SH-SY5Y (cell line): ENCODE data around the gene PTDSS2.

Experiments
- GATA2 ChIP-seq: IDR thresholded peaks from 2 replicates; pipeline ENCODE4 v1.6.1; 2011; ENCODE audit warnings: mild to moderate bottlenecking, low read depth, low read length
- GATA3 ChIP-seq: IDR thresholded peaks from 2 replicates; pipeline ENCODE4 v1.6.1; 2011; ENCODE audit warnings: low read depth, mild to moderate bottlenecking, low read length, moderate library complexity

DNA sequence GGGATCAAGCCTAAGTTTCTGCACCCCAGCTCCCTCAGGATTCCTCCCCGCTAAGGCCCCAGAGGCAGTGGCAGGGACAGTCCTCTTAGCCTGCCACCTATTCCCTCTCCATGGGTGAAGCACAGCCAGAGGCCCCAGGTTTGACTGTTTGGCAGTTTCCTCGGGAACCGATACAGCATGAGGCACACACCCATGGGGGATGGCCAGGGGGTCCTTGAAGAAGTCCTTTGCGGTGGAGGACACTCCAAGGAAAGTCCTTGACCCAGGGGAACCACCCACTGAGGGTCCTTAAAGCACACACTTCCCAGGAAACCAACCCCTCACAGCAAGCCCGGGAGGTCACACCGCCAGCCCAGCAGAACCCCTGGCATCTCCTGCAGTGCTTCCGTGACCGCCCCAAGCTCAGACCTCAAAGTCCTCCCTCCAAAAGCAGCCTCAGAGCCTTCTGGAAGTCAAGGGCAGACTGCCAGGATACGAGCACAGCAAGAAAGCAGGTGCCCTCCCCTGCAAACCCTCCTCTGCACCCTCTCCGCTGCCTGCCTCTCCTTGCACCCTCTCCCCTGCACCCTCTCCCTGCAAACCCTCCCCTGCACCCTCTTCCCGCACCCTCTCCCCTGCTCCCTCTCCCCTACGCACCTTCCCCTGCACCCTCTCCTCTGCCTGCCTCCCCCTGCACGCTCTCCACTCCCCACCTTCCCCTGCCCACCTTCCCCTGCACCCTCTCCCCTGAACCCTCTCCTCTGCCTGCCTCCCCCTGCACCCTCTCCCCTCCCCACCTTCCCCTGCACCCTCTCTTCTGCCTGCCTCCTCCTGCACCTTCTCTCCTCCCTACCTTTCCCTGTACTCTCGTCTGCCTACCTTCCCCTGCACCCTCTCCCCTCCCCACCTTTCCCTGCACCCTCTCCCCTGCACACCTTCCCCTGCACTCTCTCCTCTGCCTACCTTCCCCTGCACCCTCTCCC is 36.7 kb upstream of the PTDSS2 start:
- TF ChIP-seq GATA2 (no peak), GATA3 (no peak)
